DMS153 treated with DMSO at 0.1 percent for 48 hours (cell line): ENCODE measurements around the gene SLC22A14.
"Not testable (repeated sequence)": the region's sequence is repeated elsewhere in the genome, so short reads cannot be mapped to it uniquely, and the experiment has no call there.

Experiments
- DNase-seq: peaks from one replicate; lab custom pipeline; 2025; ENCODE audit not compliant: unreplicated experiment; lab: John Stamatoyannopoulos, UW

Gene SLC22A14

DNA sequence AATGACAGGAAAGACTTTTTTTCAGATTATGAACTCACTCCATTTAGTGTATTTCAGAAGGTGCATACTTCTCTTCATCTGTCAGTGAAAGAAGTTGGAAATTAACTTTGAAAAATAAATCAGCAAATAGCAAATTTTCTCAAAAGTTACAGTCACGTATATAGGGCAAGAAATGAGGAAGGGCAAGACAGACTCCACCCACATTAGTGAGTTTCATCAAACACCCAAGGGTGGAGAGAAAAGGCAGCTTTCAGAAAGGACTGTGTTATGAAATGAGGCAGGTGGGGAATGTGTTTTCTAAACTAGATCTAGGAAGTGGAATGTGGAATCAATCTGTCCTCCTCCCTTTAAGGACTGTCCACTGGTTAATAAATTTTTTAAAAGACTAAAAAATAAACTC lies 13.6 kb upstream of the SLC22A14 start:
- no peak for DNase-seq

DNA sequence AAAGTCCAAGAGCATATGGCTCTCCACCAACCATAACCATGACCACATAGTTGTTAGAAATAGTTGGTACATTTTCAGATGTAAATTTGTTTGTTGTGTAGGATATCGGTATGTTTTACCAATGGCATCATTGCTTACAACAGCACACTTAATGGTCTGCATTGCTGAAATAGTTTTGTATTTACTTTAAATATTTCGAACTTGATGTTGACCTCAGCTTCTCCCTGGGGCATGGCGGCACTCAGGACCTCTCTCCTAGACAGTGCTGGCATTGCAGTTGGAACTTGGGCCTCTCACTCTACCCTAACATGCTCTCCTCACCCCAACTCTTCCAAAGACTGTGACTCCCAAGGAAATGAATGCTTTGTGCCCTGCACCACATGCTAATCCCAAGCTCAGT lies 11.5 kb upstream of the SLC22A14 start:
- no peak for DNase-seq

DNA sequence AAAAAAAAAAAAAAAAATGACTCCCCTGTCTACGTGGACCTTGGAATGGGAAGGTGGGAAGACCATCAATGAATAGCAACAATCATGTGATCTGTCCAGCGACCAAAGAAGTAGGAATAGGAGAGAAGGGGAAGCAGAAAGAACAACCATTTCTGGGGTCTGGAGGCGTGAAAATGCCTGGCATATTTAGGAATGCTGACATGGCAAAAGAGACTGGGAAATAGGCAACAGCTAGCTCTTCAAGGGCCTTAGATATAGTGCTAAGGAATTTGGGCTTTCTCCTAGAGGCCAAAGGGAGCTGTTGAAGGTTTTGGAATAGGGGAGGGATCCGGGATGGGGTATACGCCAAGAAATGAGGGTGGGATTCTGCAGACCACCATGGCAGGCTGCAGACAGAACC lies 10.5 kb upstream of the SLC22A14 start:
- no peak for DNase-seq

DNA sequence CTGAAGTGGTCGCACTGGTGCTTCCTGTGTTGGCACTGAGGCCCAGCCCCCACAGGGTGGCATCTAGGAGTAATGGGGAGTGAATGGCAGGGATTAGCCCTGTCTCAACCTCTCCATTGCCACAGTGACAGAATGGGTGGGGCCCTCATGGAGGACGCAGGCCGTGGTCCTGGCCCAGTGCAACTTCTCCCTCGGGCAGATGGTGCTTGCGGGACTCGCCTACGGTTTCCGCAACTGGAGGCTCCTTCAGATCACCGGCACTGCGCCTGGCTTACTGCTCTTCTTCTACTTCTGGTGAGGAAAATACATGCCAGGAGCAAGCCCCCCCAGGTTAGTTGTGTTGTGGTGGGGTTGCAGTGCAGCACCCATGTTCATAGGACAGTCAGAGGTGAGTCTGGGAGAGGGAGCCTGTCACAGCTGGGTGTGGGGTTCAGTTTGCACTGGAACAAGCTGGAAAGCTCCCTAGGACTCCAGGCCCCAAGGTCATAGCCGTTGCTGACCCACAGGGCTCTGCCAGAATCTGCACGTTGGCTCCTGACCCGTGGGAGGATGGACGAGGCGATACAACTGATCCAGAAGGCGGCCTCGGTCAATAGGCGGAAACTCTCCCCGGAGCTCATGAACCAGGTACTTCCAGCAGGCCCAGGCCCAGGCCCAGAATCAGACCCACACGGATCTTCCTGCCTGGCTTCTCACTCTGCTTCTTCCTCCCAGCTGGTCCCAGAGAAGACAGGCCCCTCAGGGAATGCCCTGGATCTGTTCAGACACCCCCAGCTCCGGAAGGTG lies 7.0 kb upstream of the SLC22A14 start:
- DNase-seq = no peak

DNA sequence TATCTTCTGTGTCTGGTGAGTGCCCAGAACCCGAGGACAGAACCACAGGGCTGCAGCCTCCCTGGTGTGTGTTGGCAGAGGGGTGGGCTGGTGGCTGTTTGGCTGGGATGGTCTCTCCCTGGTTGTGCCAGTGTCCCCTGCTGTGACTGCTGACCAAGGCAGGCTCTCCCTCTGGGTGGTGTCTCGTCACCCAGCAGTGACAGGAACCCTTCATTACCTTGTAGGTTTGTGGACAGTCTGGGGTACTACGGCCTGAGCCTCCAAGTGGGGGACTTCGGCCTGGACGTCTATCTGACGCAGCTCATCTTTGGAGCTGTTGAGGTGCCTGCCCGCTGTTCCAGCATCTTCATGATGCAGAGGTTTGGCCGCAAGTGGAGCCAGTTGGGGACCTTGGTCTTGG lies 6.4 kb upstream of the SLC22A14 start:
- DNase-seq = no peak

DNA sequence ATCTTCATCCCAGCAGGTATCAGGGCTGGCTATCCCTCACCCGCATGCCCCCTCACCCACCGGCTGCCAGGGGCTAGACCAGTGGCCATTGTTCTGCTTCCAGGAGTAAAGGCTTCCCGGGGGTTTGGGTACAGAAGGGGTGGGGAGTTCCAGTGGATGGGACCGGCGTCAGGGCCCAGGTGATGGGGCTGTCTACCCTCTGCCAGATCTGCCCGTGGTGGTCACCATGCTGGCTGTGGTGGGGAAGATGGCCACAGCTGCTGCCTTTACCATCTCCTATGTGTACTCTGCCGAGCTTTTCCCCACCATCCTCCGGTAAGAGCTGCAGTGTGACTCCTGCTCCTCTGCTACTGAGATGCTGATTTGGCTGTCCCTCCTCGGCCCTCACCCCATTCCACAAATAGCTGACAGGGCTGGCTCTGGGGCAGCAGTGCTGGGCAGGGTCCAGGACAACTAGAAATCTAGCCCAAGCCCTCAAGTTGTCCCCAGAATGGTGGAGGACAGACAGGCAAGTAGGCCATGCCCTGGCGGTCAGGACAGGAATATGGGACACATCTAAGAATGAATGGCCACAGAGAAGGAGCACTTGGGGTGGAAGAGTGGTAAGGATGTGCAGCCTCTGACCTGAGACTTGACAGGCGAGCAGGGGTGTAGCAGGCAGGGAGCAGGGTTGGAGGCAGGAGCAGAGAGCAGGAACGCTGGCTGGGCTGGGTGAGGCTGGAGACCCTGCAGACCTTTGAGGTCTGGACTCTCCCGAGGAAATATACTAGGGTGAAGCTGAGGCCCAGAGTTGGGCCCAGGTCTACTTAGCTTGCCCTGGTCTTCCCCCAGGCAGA lies 5.8 kb upstream of the SLC22A14 start:
- no peak for DNase-seq

DNA sequence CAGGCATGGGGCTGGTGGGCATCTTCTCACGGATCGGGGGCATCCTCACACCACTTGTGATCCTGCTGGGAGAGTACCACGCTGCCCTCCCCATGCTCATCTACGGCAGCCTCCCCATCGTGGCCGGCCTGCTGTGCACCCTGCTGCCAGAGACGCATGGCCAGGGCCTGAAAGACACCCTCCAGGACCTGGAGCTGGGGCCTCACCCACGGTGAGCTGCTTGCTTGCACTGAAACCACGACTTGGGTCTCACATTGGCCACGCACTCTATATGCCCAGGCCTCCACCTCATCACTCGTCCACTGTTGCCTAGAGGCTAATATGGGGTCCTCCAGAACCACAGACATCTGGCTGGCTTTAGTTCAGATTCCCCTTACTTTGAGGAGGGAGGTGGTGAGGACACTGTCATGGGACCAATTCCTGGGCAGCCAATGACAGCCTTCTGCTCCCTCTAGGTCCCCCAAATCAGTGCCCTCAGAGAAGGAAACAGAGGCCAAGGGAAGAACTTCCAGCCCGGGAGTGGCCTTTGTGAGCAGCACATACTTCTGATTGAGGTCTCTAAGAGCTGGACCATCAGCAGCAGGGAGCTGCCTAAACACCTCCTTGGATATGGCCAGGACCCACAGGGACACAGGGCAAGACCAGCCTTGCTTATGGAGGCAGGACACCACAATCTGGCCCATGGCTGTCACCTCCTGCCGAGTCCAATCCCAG lies 5.0 kb upstream of the SLC22A14 start:
- DNase-seq = no peak

DNA sequence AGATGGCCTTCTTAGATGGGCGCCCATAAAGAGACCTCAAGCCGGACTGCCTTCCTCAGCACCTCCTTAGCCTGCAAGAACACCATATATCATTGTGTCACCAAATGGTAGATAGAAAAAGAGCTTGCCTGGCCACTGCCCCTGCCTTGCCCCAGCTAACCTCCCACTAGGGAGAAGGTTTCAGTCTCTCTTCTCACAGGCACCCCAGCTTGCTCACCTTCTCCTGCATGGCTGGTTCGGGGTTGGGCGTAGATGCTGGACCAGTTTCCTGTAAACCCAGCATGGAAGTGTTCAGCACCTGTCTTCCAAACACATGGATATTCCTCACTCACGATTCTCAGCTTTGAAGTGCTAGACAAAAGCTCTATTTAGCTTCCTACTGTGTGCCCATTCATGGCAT lies 3.3 kb upstream of the SLC22A14 start:
- DNase-seq = no peak

DNA sequence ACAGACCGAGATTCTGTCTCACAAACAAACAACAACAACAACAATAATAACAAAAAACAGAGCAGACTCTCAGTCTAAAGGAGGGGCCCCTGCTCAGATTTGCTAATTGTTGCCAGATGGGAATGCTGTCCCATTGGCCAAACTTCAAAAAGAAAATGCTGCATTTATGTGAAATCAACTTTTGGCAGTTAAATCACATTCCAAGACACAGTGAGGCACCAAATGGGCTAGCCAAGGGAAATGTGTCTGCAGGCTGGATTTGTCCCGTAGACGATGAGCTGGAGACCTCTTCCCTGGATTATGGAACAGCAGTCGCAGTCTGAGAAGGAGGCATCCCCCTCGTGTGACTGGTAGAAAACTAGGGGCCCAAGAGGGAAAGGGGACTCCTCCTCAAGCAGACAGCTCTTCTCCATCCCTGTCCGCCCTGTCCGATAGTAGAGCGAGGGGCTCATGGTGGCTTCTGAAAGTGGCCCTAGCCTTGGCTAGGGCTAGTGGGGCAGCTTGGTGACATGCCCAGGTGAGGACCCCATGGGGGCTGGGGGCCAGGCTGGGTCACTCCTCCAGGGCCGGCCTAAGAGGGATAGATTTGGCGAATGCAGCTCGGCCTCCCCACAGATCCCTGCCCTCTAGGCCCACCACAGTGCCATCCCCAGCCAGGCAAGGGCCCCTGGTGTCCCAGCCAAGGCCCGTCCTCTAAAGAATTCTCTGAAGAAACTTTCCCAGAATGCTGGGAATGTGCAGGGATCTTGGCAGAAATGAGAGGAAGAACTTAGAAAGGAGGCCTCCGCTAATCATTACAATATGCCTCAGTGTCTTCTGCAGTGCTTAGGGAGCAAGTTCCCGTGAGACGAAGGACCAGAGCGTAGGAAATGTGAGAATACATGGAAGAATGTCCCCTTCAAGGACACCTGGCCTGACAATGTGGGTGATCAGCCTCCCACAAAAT lies 2.0 kb downstream of the SLC22A14 start:
- no peak for DNase-seq

DNA sequence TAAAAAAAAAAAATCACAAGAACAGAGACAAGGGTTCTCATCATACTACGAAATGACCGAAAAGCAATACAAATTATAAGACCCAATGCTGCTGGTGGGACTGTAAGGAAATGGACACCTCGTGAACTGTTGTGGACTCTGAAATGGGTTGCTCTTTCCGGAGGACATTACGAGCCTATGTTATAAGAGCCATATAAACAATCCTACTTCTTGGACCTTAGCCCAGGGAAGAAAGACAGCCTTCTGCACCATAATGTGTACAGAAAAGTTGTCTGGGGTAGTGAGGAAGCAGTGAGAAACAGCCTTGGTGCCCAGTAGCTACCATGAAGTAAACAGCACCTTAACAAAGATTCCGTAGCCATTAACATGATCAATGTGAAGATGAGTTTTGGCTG lies 2.7 kb downstream of the SLC22A14 start:
- no peak for DNase-seq

DNA sequence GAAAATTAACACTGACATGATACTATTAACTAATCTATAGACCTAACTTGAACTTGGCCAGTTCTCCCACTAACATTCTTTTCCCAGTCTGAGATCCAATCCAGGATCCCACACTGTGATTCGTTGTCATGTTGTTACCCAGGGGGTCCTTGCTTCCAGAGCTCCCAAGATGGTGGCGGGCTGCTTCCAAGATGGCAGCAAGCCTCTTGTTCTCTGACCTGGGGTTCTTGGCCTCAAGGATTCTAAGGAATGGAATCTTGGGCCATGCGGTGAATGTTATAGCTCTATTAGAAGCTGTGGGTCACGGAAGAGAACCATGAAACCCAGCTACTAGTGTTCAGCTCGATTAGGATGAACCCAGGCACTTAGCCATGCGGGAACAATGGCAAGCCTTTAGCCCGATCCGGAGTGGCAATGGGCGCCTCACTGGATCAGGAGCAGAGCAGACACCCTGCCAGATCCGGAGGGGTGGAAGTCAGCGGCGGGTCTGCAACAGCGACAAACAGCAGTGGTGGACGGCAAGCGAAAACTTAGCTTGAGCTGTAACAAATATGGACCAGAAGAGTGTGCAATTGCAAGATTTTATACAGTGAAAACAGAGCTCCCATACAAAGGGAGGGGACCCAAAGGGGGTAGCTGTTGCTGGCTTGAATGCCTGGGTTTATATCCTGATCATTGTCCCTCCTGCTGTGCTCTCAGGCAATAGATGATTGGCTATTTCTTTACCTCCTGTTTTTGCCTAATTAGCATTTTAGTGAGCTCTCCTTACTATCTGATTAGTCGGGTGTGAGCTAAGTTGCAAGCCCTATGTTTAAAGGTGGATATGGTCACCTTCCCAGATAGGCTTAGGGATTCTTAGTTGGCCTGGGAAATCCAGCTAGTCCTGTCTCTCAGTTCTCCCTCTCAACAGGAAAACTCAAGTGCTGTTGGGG lies 7.5 kb downstream of the SLC22A14 start:
- DNase-seq = not testable (repeated sequence)

DNA sequence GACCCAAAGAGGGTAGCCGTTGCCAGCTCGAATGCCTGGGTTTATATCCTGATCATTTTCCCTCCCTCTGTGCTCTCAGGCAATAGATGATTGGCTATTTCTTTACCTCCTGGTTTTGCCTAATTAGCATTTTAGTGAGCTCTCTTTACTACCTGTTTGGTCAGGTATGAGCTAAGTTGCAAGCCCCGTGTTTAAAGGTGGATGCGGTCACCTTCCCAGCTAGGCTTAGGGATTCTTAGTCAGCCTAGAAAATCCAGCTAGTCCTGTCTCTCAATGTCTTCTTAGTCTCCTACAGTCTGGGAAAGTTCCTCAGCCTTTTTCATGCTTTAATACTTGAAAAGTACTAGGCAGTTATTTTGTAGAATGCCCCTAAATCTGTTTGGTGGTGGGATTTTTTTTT lies 15.0 kb downstream of the SLC22A14 start:
- DNase-seq = not testable (repeated sequence)

DNA sequence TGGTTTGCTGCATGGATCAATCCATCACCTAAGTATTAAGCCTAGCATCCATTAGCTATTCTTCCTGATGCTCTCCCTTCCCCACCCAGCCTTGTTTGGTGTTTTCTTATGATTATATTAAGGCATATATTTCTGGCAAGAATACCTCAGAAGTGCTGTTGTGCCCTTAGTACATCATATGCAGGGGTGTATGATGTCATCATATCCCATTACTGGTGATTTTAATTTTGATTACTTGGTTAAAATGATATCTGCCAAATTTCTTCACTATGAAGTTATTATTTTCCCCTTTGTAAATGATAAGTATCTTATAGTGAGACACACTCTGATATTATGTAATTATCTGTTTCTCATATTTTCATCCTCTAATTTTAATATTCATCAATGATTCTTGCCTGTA lies 15.4 kb downstream of the SLC22A14 start:
- DNase-seq = no peak

DNA sequence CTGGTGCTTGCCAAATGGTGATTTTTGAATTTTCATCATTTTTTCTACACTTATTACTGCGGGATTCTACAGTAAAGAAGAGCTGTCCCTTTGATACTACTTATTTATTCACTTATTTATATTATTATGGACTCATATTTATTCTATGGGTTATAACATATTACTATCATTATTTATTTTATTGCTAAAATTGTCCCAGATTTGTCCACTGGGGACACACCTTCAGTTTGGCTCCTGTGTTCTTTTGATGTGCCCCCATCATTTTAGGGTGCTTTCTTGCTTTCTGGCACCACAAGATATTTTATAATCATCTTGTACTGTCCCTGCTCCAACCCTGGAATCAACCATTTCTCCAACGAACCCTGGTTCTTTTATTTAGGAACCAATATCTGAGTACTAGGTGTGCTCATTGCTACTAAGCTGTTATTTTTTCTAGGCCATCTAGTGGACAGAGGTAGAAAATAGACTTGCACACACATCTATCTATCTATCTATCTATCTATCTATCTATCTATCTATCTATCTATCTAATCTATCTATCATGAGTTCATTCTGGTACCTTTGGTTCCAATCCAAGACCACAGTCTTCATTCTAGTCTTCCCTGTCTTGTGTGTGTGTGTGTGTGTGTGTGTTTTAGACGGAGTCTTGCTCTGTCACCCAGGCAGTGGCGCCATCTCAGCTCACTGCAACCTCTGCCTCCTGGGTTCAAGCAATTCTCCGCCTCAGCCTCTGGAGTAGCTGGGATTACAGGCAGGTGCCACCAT lies 16.0 kb downstream of the SLC22A14 start:
- no peak for DNase-seq

DNA sequence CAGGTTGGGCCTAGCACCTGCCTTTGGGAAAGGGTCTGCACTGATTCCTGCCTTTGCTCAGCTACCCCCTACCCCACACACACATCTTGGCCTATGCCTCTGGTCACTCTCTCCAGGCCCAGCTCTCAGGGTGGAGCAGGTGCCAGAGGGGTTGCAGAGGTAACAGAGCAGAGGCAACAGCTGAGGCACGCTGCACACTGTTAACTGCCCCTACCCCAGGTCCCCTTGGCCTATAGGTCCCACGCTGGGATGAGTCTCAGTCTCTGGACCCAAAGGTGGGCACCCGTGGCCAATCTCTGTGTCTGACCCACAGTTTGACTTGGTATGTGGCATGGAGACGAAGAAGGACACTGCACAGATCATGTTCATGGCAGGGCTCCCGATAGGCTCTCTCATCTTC lies 24.8 kb downstream of the SLC22A14 start:
- DNase-seq = no peak

DNA sequence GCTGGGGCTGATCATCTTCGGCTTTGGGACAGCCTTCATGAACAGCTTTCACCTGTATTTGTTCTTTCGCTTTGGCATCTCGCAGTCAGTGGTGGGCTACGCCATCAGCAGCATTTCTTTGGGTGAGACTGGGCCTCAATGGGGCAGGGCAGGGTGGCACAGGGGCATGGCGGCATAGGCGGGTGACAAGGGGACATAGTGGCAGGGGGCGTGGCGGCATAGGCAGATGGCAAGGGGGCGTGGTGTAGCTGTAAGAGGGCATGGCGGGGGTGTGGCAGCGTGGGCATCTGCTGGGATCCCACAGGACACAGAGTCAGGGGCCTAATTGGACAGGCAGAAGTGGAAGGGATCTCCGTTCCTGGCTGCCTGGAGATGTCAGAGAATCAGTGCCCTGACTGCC lies 25.5 kb downstream of the SLC22A14 start:
- DNase-seq = no peak

DNA sequence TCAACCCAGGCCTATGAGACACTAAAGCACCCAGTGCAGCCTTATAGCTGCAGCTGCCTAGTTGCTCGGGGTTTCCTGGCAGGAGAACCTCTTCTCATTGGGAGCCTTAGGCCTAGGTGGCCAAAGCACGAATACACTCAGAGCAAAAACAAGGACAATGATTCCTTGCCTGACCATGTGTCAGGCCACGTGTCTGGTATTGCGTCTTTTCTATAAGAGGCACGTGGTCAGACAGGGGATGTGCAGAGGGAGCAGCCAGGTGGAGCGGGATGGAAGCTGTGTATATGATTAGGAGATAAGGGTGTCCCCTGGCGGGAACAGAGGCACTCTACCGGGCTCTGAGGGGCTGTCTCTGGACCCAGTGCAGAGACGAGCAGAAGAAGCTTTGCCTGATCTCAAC lies 26.4 kb downstream of the SLC22A14 start:
- no peak for DNase-seq

DNA sequence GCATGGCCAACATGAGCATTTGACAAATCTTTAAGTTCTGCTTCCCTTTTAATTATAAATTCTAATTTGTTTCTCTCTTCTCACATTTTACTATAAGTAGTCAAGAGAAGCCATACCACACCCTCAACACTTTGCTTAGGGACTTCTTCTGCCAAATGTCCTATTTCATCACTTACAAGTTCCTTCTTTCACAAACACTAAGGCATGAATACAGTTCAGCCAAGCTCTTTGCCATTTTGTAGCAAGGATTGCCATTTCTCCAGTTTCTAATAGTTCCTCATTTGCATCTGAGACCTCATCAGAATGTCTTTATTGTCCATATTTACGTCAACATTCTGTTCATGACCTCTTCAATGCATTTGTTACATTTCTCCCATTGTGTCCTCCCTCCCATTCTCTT lies 29.4 kb downstream of the SLC22A14 start:
- no peak for DNase-seq

DNA sequence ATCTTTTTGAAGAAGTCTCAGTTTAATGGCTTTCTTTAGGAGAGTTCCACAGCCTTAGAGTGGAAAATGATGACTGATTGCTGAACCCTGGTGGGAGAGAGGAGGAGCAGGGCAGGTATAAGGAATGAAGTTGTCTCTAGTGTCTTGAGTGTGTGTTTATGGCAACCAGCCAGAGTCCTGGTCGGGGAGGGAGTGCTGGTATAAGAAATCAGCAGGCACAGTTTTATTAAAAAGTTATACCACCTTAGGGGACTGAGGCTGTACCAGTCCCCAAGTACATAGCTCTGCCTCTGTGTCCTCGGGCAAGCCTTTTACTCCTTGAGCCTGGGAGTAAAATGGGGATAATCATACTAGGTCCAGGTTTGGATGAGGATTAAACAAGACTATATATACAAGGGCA lies 29.8 kb downstream of the SLC22A14 start:
- no peak for DNase-seq
